Muscle of arm (tissue), 12 donors: ENCODE data around the gene P4HA2. TPM values are rescaled to one million over a fixed set of nuclear protein-coding genes. Genes with fewer than 3 reads are reported as not detected.
A peak's percentile ranks its signal among the peaks of the same experiment; 100 is the strongest.

Source experiments
- DNase-seq: peaks from one replicate; pipeline ENCODE4 v3.0.0-alpha.2; 2013
- polyA plus RNA-seq, 12 donors: library from polyadenylated mRNA; unstranded; fragments of 120-200 nt; gene quantifications; one replicate each; pipeline ENCODE4 v1.2.1, GENCODE V29; 2013; ENCODE audit not compliant: insufficient read length in 12 of 12

Gene P4HA2
- polyA plus RNA-seq, 12 donors: 31.0 to 87.0 (median 60.9) TPM; not detected in 1

DNA sequence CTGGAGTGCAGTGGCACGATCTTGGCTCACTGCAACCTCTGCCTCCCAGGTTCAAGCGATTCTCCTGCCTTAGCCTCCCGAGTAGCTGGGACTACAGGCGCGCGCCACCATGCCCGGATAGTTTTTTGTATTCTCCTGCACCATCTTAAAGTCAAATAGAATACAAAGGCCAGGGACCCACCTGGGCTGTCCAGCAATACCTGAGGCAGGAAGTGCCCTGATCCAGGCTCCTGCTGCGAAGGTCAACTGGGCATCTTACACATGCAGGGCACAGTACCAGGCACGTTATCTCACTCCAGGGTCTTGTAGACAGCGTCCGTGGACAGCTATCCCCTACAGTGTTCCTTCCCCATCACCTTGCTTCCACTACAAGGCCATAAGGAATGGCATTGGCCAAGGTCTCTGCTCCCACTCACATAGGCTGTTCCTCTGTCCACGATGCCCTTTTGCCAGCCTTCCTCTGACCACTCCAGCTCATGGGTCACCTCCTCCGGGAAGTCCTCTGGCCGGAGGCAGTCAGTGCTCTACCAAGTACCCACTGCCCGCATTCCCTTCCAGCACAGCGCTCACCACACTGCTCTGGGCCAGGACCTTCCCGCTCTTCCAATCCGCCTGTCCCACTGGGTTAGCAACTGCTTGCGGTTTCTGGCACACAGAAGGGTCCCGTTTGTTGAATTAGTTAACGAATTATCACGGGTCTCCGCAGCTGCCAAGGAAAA lies 978 bp downstream of the P4HA2 start:
- no peak for DNase-seq

DNA sequence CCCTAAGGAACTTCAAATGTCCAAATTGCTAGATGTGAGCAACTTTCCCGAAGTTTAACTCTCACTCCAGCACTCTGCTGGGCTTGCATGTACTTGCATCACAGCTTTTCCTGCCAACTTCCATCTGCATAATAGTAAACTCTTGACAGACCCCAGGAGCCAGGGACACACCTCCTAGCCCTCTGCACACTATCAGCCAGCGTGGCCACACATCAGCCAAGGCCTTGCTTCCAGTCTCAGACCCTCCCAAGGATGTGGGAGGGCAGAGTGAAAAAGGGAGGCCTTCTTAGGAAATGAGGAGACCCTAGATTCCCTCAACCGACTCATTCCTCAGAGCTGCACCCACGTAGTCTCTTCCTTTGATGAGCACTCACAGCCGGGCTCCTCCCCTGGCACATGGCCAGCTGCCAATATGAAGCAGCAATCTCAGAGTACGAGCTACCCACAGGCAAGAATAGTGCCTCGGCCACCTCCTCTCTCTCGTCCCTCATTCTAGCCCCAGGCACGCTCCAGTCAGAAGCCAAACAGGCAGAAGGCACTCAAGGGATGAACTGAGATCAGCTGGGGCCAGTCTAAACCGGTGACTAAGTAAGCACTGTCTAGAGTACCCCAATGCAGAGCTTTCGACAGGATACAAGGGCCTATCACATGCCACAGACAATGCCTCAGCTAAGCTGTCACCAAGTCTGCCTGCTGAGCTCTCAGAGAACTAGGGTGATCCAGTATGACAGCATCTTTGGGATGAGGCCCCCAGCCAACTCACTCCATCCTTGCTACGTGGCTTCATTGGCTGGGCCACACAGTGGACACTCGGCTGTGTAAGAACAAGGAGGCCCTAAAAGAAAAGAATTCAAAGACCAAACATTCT lies 2.3 kb downstream of the P4HA2 start:
- peak; percentile 81 for DNase-seq

DNA sequence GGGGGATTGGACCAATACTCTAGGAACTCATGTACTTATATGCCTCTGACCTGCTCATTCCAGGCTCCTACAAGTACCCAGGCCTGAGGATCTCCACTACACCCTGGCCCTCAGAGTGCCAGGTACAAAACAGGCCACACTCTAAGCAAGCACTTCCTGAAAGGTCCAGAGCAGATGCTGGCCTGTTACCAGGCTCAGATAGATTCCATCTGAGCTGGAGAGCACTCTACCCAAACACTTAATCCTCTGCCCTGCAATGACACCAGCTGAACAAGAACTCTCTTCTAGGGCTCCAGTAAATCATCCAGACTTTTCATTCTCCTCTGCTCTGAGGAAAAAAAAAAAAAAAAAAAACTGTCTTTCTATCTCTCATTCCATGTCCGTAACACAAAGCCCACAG lies 2.9 kb downstream of the P4HA2 start:
- DNase-seq: no peak

DNA sequence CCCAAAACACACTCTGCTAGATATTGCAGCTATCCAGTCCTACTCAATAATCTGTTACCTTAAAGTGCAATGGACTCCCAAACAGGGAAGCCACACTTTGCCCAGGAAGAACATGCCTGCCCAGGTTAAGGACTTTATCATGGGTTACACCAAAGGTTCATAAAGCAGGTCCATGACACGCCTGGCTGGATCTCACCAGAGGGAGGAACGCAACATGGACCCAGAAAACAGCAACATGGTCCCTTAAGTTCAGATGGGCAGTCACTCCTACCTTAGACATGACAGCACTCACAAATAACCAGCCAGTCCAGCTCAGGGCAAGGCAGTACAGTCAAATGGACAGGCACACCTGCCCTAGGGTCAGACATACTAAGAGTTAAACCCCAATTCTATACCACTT lies 3.8 kb downstream of the P4HA2 start:
- no peak for DNase-seq

DNA sequence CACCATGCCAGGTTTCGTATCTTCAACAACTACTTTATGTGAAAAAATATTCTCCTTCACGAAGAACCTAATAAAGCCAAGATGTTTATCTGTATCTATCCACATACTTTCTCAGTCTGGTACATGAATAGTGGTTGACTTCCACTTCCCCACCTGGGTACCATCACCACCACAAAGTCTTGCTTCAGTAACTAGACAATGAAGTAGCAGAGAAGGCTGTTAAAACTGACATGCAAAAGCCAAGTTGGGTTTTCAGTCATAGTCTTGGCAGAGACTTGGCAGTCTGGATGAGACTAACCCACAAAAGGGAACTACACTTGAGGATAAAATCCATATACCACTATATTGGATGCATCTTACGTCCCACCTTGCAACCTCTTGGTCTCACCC lies 5.0 kb downstream of the P4HA2 start:
- DNase-seq: no peak

DNA sequence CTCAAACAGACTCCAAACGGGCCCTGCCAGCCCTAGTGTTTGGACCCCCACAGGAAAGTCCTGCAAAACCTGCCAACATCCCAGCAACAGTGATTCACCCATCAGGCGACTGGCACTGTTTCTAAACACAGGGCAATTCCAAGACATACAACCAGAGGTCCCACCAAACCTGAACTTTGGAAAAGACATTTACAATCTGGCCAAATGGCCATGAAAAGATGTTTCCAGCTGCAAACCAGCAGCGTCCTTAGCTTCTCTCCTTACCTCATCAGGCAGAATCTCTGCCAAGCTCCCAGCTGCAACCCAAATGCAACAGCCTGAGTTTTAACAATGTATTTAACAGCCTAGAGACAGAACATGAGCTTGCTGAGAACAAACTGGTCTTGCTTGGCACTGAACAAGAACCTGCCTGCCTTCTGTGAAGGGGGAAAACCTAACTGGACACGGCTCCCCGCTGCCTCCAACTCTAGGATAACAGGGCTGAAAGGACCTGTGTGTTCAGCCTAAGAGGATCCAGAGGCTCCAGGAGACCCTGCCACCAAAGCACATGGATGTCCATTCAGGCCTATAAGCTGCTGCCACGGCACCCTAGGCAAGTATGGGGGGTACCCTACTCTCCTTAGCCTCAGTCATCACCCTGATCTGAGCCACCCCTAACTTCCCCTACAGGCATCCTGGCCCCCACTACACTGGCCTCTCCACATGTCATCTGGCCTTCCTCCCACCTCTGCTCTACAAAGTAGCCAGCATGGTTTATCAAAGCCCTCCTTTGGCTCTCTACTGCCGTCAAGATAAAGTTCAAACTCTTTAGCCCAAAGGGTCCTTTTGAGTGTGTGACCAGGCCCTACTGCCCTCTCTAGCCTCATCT lies 5.6 kb downstream of the P4HA2 start:
- DNase-seq: peak; percentile 95

DNA sequence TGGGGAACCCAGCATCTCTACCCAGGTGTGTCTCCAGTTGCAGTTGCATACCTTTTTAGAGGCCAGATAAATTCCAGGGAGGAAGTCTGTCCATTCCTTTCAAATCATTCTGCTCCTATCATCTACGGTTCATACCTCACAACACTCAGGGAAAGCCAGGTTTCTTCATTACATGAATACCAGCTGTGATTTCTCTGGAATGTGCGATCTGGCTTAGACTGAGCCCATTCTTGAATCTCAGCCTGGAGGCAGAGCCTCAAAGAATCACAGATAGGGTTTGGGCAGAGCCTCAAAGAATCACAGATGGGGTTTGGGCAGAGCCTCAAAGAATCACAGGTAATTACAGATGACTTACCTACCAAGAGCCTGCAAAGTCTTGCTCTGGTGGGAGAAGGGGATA lies 7.2 kb downstream of the P4HA2 start:
- DNase-seq: no peak

DNA sequence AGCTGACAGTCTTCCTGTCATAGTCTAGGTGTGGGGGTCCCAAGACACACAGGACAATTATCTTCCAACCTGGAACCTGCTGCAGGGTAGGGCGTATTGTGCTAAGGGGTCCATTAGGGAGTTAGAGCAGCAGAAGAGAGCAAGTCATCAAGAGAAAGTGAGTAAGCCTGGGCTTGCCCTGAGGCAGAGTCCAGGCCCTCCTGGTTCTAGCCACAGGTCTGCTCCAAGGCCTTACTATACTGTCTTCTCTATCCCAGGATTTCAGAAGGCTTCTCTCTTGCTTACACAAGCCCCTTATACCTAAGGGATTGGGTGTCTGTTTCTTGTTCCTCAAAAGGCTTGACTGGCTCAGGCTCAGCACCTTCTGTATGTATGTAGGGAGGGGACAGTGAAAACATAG lies 7.7 kb downstream of the P4HA2 start:
- DNase-seq: no peak

DNA sequence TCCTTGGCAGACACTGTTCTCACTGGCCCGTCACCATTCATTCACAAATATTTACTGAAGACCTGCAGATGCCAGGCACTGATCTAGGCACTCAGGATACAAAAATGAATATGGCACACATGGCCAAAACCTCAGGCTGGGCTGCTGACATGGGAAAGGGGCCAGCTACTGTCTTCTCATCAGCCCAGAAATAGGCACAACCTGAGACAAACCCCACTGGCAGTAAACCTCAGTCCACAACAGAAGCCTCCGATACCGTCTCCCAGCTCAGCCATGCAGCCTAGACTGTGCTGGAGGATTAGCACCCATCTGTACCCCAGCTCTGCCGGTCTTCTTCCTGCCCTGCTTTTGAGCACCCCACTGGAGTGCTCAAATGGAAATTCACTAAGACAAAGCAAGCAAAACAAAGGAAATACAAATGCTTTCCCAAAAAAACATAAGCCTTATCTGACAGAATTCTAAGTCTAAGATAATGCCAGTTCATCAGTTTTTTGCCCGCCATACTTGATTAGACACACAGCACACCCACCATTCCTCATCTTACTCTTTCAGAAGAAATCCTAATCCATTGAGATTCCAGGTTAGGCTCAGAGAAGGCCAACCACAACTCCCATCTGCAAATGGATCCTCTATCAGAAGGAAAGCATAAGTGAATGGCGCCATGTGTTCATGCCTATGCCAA lies 8.2 kb downstream of the P4HA2 start:
- DNase-seq: no peak

DNA sequence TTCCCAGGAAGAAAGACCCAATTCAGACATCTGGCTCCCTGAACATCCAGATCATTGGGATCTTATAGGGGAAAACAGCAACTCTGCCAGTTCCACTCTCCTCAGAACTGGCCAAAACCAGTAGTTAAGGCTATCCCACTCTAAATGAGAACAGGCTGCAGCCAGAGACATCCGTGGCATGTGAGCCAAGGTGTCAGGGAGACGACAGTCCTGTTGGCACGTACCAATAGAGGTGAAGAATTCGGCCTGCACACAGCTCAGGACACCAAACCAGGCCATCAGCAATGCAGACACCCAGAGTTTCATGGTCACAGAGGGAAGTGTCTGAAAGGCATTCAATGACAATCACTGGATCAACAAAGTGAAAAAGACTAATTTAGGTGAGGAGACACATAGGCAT lies 9.3 kb downstream of the P4HA2 start:
- no peak for DNase-seq

DNA sequence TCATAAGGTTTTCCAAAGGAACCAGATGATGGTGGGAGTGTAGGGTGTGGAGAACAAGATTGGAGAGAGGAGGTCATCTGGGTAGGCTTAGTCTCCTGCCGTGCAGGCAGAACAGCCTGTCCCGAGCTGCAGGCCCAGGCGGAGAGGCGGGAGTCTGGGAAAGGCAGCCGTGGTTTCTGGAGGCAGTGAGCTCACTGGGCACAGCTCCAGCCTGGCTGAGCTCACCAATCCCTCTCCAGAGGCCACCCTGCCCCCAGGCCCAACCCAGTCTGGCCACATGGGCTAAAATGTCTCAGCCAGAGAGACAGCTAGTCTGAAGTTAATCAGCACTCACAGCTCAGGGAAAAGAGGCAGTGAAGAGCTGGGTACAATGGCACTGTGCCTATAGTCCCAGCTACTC lies 12.3 kb downstream of the P4HA2 start:
- DNase-seq: peak; percentile 85

DNA sequence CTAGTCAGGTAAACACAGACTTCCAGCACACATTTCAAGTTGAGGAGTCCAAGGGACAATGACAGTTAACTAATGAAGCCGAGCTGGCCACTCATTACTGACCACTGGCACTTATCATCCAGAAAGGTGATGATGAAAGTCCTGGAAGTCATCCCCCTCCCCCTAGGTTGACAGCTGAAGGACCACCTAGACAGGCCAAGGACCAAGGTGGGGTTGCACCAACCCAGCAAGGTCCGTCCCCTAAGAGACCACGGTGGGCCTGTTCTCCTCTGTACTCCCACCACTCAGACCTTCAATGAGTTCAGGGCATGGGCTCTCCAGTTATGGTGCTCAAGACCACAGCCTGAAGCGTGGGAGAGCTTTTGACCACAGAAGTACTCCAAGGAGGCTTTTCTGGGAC lies 13.2 kb downstream of the P4HA2 start:
- no peak for DNase-seq

DNA sequence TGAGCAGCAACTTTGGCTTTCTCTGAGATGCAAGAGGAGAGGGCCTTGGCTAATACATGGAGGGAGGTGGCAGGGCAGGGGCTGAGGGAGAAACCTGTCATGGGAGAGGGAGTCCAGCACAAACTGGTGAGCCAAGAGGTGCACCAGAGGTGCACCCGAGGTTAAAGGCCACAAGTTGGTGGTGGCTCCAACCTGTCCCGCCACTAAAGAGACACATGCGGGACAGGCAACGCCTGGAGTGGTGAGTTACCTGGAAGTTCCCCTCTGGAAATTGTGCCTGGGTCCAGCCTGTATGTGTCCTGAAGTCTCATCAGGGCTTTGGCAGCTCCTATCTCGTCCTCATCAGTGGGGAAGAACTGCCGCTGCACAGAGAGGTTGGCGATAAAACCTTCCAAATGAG lies 14.0 kb downstream of the P4HA2 start:
- no peak for DNase-seq

DNA sequence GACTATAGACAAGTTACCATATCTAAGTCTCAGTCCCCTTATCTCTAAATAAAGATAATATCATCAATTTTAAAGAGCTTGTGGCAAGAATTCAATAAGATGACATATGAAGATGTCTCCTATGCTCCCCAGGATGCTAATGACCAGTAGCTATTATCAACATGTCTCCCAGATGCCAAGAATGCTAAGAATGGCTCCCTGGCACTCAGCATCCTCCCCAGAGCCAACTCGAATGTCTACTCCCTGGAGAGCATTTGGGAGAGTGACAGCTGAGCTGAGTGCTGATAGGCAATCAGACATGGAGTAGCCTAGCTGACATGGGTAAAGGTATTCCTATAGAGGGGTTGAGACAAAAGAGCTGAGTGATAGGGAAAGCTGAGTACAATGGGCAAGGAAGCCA lies 15.9 kb downstream of the P4HA2 start:
- DNase-seq: no peak

DNA sequence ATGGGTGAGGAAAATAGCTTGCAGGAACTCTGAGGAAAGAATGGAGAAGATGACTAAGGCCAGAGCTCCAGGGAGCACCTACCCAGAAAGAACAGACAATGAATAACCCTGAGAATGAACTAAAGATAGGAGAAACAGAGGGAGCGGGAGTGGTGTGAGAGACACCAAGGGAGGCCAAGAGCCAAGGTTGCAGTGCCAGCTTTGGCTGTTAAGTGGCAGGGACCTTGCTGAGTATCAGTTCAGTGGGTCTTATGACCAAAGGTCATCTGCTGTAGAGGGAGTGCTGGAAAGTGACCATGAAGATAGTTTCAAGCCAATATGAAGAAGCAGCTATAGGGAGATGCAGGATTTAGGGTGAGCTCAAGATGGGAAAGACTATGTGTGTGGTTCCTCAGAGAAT lies 16.7 kb downstream of the P4HA2 start:
- no peak for DNase-seq

DNA sequence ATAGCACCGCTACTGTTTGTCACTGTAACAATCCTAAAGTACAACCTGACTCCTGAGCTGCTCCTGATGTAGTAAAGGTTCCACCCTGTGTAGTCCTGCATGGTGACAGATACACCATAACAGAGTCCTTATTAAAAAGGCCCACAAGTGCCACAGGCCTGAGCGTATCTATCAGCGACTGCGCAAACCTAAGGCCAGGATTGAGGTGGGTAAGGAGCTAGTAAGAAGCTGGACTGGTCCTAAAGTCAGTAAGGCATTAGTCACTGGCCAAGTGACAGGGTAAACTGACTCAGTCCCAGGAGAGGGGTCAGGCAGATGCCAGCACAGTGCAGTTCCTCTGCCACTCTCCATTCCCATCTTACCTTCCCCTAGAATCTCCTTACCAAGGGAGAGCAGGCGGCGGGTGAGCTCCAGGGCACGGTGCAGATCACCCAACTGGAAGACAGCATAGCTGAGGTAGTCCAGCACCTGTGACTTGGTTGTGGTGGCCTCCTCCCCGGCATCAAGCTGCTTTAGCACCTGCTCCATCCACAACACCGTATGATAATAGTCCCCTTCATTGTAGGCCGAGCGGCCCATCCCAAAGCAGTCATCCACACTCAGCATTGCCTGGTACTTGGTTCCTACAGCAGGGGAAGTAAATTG lies 17.6 kb downstream of the P4HA2 start:
- DNase-seq: no peak

DNA sequence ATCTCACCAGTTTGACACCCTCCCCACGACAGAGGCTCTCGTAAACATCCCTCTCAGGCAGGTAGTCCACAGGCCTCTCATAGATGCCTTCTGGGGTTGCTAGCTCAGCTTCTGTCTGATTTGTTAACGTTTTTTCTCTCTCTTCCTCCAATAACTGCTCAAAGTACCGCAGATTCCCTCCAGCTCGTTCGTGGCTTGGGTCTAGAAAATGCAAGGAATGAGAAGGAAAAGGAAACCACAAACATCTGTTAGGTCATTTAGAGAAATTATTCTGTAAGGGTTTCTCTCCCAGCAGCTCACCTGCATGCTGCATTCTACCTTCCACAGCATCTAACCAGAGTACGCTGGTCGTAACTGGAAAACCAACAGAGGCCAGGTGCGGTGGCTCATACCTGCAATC lies 18.5 kb downstream of the P4HA2 start:
- DNase-seq: no peak

DNA sequence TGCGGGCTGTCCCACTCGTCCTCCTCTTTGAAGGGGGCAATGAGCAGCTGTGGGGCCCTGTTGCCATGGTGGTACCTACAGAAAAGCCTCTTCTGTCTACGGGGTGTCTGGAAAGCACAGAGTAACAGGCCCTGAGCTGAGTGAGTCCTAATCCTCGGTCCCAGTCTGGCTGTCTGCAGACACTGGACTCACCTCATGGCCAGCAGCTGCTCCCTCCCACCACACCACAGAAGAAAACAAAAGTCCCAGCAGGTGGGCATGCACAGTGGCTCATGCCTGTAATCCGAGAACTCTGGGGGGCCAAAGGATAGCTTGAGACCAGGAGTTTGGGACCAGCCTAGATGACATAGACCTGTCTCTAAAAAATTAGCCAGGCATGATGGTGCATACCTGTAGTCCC lies 19.9 kb downstream of the P4HA2 start:
- DNase-seq: no peak

DNA sequence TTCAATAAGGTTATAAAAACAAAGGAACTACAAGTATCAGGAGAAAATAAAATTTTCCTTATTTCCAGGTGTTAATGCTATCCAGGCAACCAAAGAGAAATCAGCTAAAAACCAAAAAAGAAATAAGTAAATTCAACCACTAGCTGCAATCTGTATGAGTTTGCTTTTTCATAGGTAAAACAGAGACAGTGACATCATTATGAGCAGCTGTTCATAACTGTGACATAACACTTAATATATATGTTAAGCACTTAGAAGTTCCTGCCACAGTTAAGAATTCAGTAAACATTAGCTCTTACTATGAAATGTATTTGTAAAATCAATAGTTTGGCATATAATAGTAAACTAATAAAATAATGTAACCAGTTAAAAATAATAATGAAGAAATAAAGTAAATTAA lies 20.9 kb downstream of the P4HA2 start:
- DNase-seq: no peak

DNA sequence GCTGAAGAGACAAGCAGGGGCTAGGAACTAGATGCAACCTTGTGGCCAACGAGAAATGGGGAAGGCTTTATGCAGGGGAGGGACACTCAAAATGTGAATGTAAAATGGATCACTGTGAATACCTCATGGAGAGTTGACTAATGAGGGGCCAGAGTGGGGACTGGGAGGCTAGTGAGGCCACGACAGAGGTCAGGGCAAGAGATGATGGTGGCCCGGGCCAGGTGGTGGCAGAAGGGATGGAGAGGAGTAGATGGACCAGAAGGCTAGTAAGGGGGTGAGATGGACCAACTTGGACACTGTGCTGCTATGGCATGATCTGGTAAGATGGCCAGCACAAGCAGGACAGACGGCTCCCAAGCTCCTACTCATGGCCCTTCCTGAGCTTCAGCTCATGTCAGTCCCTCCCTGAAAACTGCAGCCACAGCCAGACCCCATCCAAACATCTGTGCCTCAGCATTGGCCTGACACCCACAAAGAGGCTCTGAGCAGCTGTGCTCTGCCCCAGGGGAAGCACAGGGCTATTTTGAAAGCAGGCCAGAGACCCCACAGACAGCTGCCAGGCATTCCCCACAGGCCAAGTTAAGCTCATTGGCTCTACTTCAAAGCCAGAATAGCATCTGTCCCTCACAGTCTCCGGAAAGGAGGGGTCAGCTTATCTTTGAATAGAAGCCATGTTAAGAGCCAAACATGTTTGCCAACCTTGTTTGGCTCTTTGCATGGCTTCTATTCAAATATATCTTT lies 22.1 kb downstream of the P4HA2 start:
- peak; percentile 67 for DNase-seq
